ENCODE data around the gene COL1A2. TPM values are rescaled to one million over a fixed set of nuclear protein-coding genes. Genes with fewer than 3 reads are reported as not detected.

COL1A2 gene
- polyA plus RNA-seq (2011; rRNA removed) (4,545 and 4,815 TPM in 2 replicates), polyA minus RNA-seq (2011; rRNA and poly(A)+ RNA removed) (1,782 and 1,823 TPM in 2 replicates)

GRCh38 chr7:94394437-94395140 is at the start of gene COL1A2:
TSS of gene COL1A2 (plus strand) at chr7:94394895. CDS start at chr7:94395032, 137 bp downstream.
- peak within 1 kb of the TSS; percentile 96 for H3K4me3 ChIP-seq (ENCODE audit: low read depth, low read length)
- DNase-seq (ENCODE audit: low read depth, low spot score), result peak; percentile 98
- CTCF ChIA-PET, result interaction anchor here (0.7 to 12.0 kb wide), 17 partner anchors 7 to 473 kb away, joined by 3 to 482 read pairs (median 5); partner anchors contain the start of gene GNG11

GRCh38 chr7:94345907-94346306 is 48.8 kb upstream of the COL1A2 start:
- no peak overlapping the region for H3K27ac ChIP-seq (ENCODE audit: low read depth, low read length)
- CTCF ChIA-PET, result no interaction called here
- no peak for DNase-seq (ENCODE audit: low read depth, low spot score)
- no peaks in the 10 kb centered on the region for H3K27me3 ChIP-seq (ENCODE audit: control insufficient read depth, insufficient read depth, low read length)
- H3K9me3 ChIP-seq (ENCODE audit: control insufficient read depth, insufficient read depth, low read length), result no peaks in the 10 kb centered on the region
- H3K4me3 ChIP-seq (ENCODE audit: low read depth, low read length), result no peak overlapping the region
- POLR2A ChIA-PET, result no interaction called here
- TF ChIP-seq, protein P1, sequence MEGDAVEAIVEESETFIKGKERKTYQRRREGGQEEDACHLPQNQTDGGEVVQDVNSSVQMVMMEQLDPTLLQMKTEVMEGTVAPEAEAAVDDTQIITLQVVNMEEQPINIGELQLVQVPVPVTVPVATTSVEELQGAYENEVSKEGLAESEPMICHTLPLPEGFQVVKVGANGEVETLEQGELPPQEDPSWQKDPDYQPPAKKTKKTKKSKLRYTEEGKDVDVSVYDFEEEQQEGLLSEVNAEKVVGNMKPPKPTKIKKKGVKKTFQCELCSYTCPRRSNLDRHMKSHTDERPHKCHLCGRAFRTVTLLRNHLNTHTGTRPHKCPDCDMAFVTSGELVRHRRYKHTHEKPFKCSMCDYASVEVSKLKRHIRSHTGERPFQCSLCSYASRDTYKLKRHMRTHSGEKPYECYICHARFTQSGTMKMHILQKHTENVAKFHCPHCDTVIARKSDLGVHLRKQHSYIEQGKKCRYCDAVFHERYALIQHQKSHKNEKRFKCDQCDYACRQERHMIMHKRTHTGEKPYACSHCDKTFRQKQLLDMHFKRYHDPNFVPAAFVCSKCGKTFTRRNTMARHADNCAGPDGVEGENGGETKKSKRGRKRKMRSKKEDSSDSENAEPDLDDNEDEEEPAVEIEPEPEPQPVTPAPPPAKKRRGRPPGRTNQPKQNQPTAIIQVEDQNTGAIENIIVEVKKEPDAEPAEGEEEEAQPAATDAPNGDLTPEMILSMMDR (IDR thresholded peaks at IDR 0.05; ENCODE audit: low read depth, low read length), result no peak

More at GRCh38 chr7:94394437-94395140, at the start of gene COL1A2:
- Histone ChIP-seq H3K27ac (ENCODE audit: low read depth, low read length) (peak within 1 kb of the TSS; percentile 98), H3K9me3 (ENCODE audit: control insufficient read depth, insufficient read depth, low read length) (no peaks in the 10 kb centered on the region), H3K27me3 (ENCODE audit: control insufficient read depth, insufficient read depth, low read length) (no peaks in the 10 kb centered on the region)
- TF ChIP-seq, protein P1 (IDR thresholded peaks at IDR 0.05; ENCODE audit: low read depth, low read length), result no peak
- POLR2A ChIA-PET, result interaction anchor here (0.6 to 13.1 kb wide), 25 partner anchors 8 to 472 kb away, joined by 3 to 450 read pairs (median 5); no protein-coding TSS in a partner anchor

DNA sequence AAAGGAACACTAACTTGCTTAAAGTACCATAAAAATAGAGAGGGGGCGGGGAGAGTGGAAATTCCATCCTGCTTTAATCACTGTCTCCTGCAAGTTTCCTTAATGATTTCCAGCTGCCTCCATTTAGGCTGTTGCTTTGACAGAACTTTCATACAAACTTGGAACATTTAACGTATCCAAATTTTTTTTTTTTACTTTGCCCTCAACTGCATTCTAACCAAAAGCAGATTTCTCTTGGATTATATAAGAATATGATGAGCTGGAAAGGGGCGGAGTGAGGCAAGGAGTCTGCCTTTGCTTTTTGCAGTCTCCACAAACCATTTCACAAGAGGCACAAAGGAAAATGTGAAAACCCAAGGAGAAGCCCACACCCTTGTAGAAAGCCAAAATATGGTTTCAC is 46.6 kb upstream of the COL1A2 start:
- Histone ChIP-seq H3K27ac (ENCODE audit: low read depth, low read length) (peak overlapping the region; percentile 25), H3K9me3 (ENCODE audit: control insufficient read depth, insufficient read depth, low read length) (no peaks in the 10 kb centered on the region), H3K27me3 (ENCODE audit: control insufficient read depth, insufficient read depth, low read length) (no peaks in the 10 kb centered on the region), H3K4me3 (ENCODE audit: low read depth, low read length) (peak overlapping the region; percentile 14; the same call in 1 of the 2 replicates)
- POLR2A ChIA-PET, result interaction anchor here (0.6 to 2.0 kb wide), 9 partner anchors 20 to 65 kb away, joined by 3 to 14 read pairs (median 7); partner anchors contain the start of gene COL1A2
- TF ChIP-seq, protein P1 (IDR thresholded peaks at IDR 0.05; ENCODE audit: low read depth, low read length), result no peak
- DNase-seq (ENCODE audit: low read depth, low spot score), result peak; percentile 85
- CTCF ChIA-PET, result interaction anchor here (1.4 to 1.8 kb wide), 2 partner anchors 47 to 52 kb away, joined by 6 read pairs; no protein-coding TSS in a partner anchor

GRCh38 chr7:94350734-94351133 is 44.0 kb upstream of the COL1A2 start:
- H3K9me3 ChIP-seq (ENCODE audit: control insufficient read depth, insufficient read depth, low read length), result no peaks in the 10 kb centered on the region
- CTCF ChIA-PET, result interaction anchor here (1.9 kb wide), 1 partner anchor 62 kb away, joined by 6 read pairs; no protein-coding TSS in a partner anchor
- no peak for DNase-seq (ENCODE audit: low read depth, low spot score)
- H3K27ac ChIP-seq (ENCODE audit: low read depth, low read length), result no peak overlapping the region
- POLR2A ChIA-PET, result interaction anchor here (1.3 kb wide), 1 partner anchor 24 kb away, joined by 5 read pairs; no protein-coding TSS in a partner anchor
- TF ChIP-seq, protein P1 (IDR thresholded peaks at IDR 0.05; ENCODE audit: low read depth, low read length), result no peak
- H3K4me3 ChIP-seq (ENCODE audit: low read depth, low read length), result no peak overlapping the region
- H3K27me3 ChIP-seq (ENCODE audit: control insufficient read depth, insufficient read depth, low read length), result no peaks in the 10 kb centered on the region

DNA sequence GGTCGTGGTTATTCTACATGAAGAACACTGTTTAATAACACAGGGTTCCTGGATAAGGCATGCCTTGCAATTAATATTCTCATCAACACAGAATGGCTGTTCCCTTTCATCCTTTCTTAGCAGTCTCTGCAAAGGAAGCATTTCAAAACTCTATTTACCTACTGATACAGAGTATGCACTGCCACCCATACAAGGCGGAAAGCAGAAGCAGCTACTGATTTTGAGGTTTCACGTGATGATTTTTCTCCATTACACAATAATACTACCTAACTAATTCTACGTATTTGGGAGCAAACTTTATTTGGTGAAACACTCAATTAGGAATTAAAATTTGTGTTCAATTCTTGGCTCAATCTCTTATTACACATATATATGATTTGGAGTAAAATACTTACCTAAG is 43.0 kb upstream of the COL1A2 start:
- H3K27me3 ChIP-seq (ENCODE audit: control insufficient read depth, insufficient read depth, low read length), result no peaks in the 10 kb centered on the region
- ChIA-PET CTCF (interaction anchor here (1.0 kb wide), 1 partner anchor 44 kb away, joined by 3 read pairs; no protein-coding TSS in a partner anchor), POLR2A (interaction anchor here (1.3 kb wide), 1 partner anchor 23 kb away, joined by 5 read pairs; no protein-coding TSS in a partner anchor)
- H3K4me3 ChIP-seq (ENCODE audit: low read depth, low read length), result no peak overlapping the region
- no peak overlapping the region for H3K27ac ChIP-seq (ENCODE audit: low read depth, low read length)
- TF ChIP-seq, protein P1 (IDR thresholded peaks at IDR 0.05; ENCODE audit: low read depth, low read length), result no peak
- DNase-seq (ENCODE audit: low read depth, low spot score), result no peak
- no peaks in the 10 kb centered on the region for H3K9me3 ChIP-seq (ENCODE audit: control insufficient read depth, insufficient read depth, low read length)

Data from AG04450 (cell line).